ENCODE data around the gene CMTM2.
"Not testable (repeated sequence)": the region's sequence is repeated elsewhere in the genome, so short reads cannot be mapped to it uniquely, and the experiment has no call there.

The CMTM2 gene

GRCh38 chr16:66575060-66575459, 4.2 kb upstream of the CMTM2 start:
- in situ Hi-C loops (cut with MboI; ENCODE audit: low pct_unique_long_range_greater_than_20kb, low sequenced_read_pairs): loop anchor here (25.0 kb wide), 1 partner anchor 163 kb away; no protein-coding TSS in a partner anchor
- no peak for DNase-seq

GRCh38 chr16:66576296-66576695, 3.0 kb upstream of the CMTM2 start:
- no peak for DNase-seq
- in situ Hi-C loops (cut with MboI; ENCODE audit: low pct_unique_long_range_greater_than_20kb, low sequenced_read_pairs): loop anchor here (25.0 kb wide), 1 partner anchor 164 kb away; no protein-coding TSS in a partner anchor

- in situ Hi-C loops (cut with MboI; ENCODE audit: low pct_unique_long_range_greater_than_20kb, low sequenced_read_pairs): loop anchor here (25.0 kb wide), 1 partner anchor 168 kb away; no protein-coding TSS in a partner anchor
- DNase-seq: no peak
These were observed 1.4 kb downstream of the CMTM2 start for GRCh38 chr16:66580605-66581209.

- in situ Hi-C loops (cut with MboI; ENCODE audit: low pct_unique_long_range_greater_than_20kb, low sequenced_read_pairs): loop anchor here (25.0 kb wide), 1 partner anchor 169 kb away; no protein-coding TSS in a partner anchor
- no peak for DNase-seq
These were observed 2.1 kb downstream of the CMTM2 start for GRCh38 chr16:66581246-66581952.

- peak; percentile 58 for DNase-seq
- in situ Hi-C loops (cut with MboI; ENCODE audit: low pct_unique_long_range_greater_than_20kb, low sequenced_read_pairs): loop anchor here (25.0 kb wide), 1 partner anchor 173 kb away; no protein-coding TSS in a partner anchor
These were observed 6.4 kb downstream of the CMTM2 start for GRCh38 chr16:66585481-66586239.

- in situ Hi-C loops (cut with MboI; ENCODE audit: low pct_unique_long_range_greater_than_20kb, low sequenced_read_pairs): loop anchor here (25.0 kb wide), 1 partner anchor 176 kb away; no protein-coding TSS in a partner anchor
- no peak for DNase-seq
These were observed 8.8 kb downstream of the CMTM2 start for GRCh38 chr16:66587881-66588600.

GRCh38 chr16:66588981-66589713, 9.9 kb downstream of the CMTM2 start:
- in situ Hi-C loops (cut with MboI; ENCODE audit: low pct_unique_long_range_greater_than_20kb, low sequenced_read_pairs): loop anchor here (25.0 kb wide), 1 partner anchor 177 kb away; no protein-coding TSS in a partner anchor
- peak; percentile 65 for DNase-seq

GRCh38 chr16:66590322-66590721, 11.1 kb downstream of the CMTM2 start:
- in situ Hi-C loops (cut with MboI; ENCODE audit: low pct_unique_long_range_greater_than_20kb, low sequenced_read_pairs): loop anchor here (25.0 kb wide), 1 partner anchor 178 kb away; no protein-coding TSS in a partner anchor
- DNase-seq: no peak

- in situ Hi-C loops (cut with MboI; ENCODE audit: low pct_unique_long_range_greater_than_20kb, low sequenced_read_pairs): loop anchor here (25.0 kb wide), 1 partner anchor 179 kb away; no protein-coding TSS in a partner anchor
- no peak for DNase-seq
These were observed 11.8 kb downstream of the CMTM2 start for GRCh38 chr16:66591018-66591417.

GRCh38 chr16:66592241-66592640, 13.0 kb downstream of the CMTM2 start:
- in situ Hi-C loops (cut with MboI; ENCODE audit: low pct_unique_long_range_greater_than_20kb, low sequenced_read_pairs): loop anchor here (25.0 kb wide), 1 partner anchor 180 kb away; no protein-coding TSS in a partner anchor
- no peak for DNase-seq

GRCh38 chr16:66592814-66593213, 13.6 kb downstream of the CMTM2 start:
- in situ Hi-C loops (cut with MboI; ENCODE audit: low pct_unique_long_range_greater_than_20kb, low sequenced_read_pairs): loop anchor here (25.0 kb wide), 1 partner anchor 181 kb away; no protein-coding TSS in a partner anchor
- DNase-seq: no peak

GRCh38 chr16:66594739-66595138, 15.5 kb downstream of the CMTM2 start:
- DNase-seq: no peak
- in situ Hi-C loops (cut with MboI; ENCODE audit: low pct_unique_long_range_greater_than_20kb, low sequenced_read_pairs): loop anchor here (25.0 kb wide), 1 partner anchor 182 kb away; no protein-coding TSS in a partner anchor

GRCh38 chr16:66596559-66596958, 17.3 kb downstream of the CMTM2 start:
- not testable (repeated sequence) for DNase-seq

GRCh38 chr16:66596986-66597848, 18.0 kb downstream of the CMTM2 start:
- DNase-seq: no peak
- in situ Hi-C loops (cut with MboI; ENCODE audit: low pct_unique_long_range_greater_than_20kb, low sequenced_read_pairs): loop anchor here (25.0 kb wide), 1 partner anchor 185 kb away; no protein-coding TSS in a partner anchor

More at GRCh38 chr16:66596559-66596958, 17.3 kb downstream of the CMTM2 start:
- in situ Hi-C loops (cut with MboI; ENCODE audit: low pct_unique_long_range_greater_than_20kb, low sequenced_read_pairs): loop anchor here (25.0 kb wide), 1 partner anchor 184 kb away; no protein-coding TSS in a partner anchor

GRCh38 chr16:66598111-66598510, 18.8 kb downstream of the CMTM2 start:
- DNase-seq: no peak
- in situ Hi-C loops (cut with MboI; ENCODE audit: low pct_unique_long_range_greater_than_20kb, low sequenced_read_pairs): loop anchor here (25.0 kb wide), 1 partner anchor 186 kb away; no protein-coding TSS in a partner anchor

- DNase-seq: no peak
- in situ Hi-C loops (cut with MboI; ENCODE audit: low pct_unique_long_range_greater_than_20kb, low sequenced_read_pairs): loop anchor here (25.0 kb wide), 1 partner anchor 187 kb away; no protein-coding TSS in a partner anchor
These were observed 20.5 kb downstream of the CMTM2 start for GRCh38 chr16:66599726-66600125.

GRCh38 chr16:66600477-66600876, 21.2 kb downstream of the CMTM2 start:
- in situ Hi-C loops (cut with MboI; ENCODE audit: low pct_unique_long_range_greater_than_20kb, low sequenced_read_pairs): no loop called here
- no peak for DNase-seq

Measured in KBM-7 (cell line).